ENCODE measurements around the gene MGRN1. TPM values are rescaled to one million over a fixed set of nuclear protein-coding genes. Genes with fewer than 3 reads are reported as not detected.

Gene MGRN1
- total RNA-seq, 1 donor from 2014 or later, result 63.6 TPM

GRCh38 chr16:4607841-4608703 is 16.6 kb upstream of the MGRN1 start:
- H3K4me3 ChIP-seq (ENCODE audit: low read depth, low read length), result no peak overlapping the region
- H3K27me3 ChIP-seq (ENCODE audit: control insufficient read depth, insufficient read depth, low read length), result peaks cover 5% of the 10 kb centered on the region
- no peak for DNase-seq (ENCODE audit: low read depth)
- H3K36me3 ChIP-seq (ENCODE audit: control insufficient read depth, insufficient read depth, low read length), result no peaks in the 10 kb centered on the region
- TF ChIP-seq CTCF (IDR thresholded peaks at IDR 0.05; ENCODE audit: insufficient read depth, low read length, poor library complexity, severe bottlenecking), result no peak

- Histone ChIP-seq H3K36me3 (ENCODE audit: control insufficient read depth, insufficient read depth, low read length) (no peaks in the 10 kb centered on the region), H3K27me3 (ENCODE audit: control insufficient read depth, insufficient read depth, low read length) (peaks cover 2% of the 10 kb centered on the region), H3K4me3 (ENCODE audit: low read depth, low read length) (no peak overlapping the region)
- no peak for TF ChIP-seq CTCF (IDR thresholded peaks at IDR 0.05; ENCODE audit: insufficient read depth, low read length, poor library complexity, severe bottlenecking)
- DNase-seq (ENCODE audit: low read depth), result no peak
Observed at GRCh38 chr16:4608704-4608980, 16.0 kb upstream of the MGRN1 start.

- no peak overlapping the region for H3K4me3 ChIP-seq (ENCODE audit: low read depth, low read length)
- H3K27me3 ChIP-seq (ENCODE audit: control insufficient read depth, insufficient read depth, low read length), result no peaks in the 10 kb centered on the region
- no peak for TF ChIP-seq CTCF (IDR thresholded peaks at IDR 0.05; ENCODE audit: insufficient read depth, low read length, poor library complexity, severe bottlenecking)
- no peak for DNase-seq (ENCODE audit: low read depth)
- no peaks in the 10 kb centered on the region for H3K36me3 ChIP-seq (ENCODE audit: control insufficient read depth, insufficient read depth, low read length)
Observed at GRCh38 chr16:4609200-4610010, 15.2 kb upstream of the MGRN1 start.

DNA sequence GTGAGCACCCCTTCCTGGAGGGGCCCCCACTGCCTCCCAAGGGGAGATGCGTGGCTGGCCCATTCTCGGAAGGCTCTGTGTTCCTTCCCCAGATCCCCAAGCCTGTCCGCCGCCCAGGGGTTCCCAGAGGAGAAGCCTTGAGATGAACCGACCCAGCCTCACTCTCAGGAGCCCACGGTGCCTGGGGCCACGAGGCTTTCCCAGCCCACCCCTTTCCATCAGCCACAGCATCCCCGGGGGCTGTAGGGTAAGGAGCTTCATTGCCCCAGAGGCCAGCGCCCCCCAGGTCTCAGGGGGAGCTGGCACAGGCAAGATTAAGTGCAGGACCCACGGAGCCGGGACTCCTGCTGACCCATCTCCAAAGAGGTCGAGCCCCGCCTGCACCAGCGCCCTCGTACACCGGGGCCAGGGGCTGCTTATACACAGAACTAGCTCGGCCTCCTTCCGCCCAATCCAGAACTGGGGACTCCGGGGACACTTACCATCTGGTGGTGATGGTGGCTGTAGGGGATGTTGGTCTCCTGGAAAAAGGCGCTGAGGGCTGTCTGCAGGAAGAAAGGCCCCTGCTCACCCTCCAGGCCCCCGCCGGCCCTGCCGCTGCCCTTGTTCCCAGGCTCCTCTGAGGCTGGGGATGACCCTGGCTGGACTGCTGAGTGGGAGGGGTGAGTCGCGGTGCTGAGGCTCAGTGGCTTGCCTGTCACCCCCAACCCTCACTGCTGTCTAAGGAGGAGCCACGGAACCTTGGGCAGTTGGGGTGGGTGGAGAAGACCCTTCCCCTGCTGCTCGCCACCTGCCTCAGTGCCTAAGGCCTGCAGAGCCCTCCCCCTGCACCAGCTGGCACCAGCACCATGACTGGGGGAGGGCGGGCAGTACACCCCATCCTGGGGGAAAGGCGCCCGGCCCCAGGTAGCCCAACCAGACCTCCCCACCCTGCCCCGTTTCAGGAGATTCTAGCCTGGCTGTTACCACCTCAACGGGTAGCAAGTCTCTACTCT is 14.3 kb upstream of the MGRN1 start:
- no peak overlapping the region for H3K4me3 ChIP-seq (ENCODE audit: low read depth, low read length)
- no peak for DNase-seq (ENCODE audit: low read depth)
- no peaks in the 10 kb centered on the region for H3K36me3 ChIP-seq (ENCODE audit: control insufficient read depth, insufficient read depth, low read length)
- no peak for TF ChIP-seq CTCF (IDR thresholded peaks at IDR 0.05; ENCODE audit: insufficient read depth, low read length, poor library complexity, severe bottlenecking)
- H3K27me3 ChIP-seq (ENCODE audit: control insufficient read depth, insufficient read depth, low read length), result no peaks in the 10 kb centered on the region

DNA sequence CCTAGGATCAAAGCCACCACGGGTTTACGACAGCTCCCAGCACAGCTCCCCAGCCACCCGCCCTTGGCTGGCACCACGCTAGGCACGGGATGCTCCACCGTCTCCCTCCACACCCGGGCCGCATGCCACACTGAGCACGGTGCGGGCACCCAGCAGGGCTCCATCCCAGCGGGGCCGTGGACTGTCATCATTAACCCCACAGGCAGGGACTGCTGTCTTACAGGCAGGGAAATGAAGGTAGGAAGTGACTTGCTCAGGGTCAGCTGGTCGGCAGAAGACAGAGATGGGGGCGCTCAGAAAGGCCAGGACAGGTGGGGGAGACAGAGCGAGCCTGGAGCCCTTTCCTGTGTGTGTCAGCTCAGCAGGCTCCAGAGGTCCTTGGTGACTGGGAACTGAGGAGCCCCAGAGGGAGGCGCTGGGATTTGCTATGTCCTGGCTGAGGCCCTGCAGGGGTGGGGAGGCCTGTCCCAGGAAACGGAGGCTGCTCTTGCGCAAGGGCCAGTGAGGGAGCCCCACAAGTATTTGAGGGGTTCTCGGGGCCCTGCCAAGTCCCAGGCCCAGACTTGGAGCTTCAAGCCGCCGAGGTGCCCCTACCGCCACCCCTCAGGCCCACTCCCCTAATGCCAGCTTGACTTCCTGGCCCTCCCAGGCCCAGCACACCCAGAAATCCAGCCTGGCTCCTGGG is 13.1 kb upstream of the MGRN1 start:
- Histone ChIP-seq H3K27me3 (ENCODE audit: control insufficient read depth, insufficient read depth, low read length) (no peaks in the 10 kb centered on the region), H3K36me3 (ENCODE audit: control insufficient read depth, insufficient read depth, low read length) (no peaks in the 10 kb centered on the region), H3K4me3 (ENCODE audit: low read depth, low read length) (no peak overlapping the region)
- no peak for DNase-seq (ENCODE audit: low read depth)
- no peak for TF ChIP-seq CTCF (IDR thresholded peaks at IDR 0.05; ENCODE audit: insufficient read depth, low read length, poor library complexity, severe bottlenecking)

Measured in kidney epithelial cell (primary cell).